ENCODE results near the gene GGN.
A peak's percentile ranks its signal among the peaks of the same experiment; 100 is the strongest.
"Not testable (repeated sequence)": the region's sequence is repeated elsewhere in the genome, so short reads cannot be mapped to it uniquely, and the experiment has no call there.

Gene GGN

DNA sequence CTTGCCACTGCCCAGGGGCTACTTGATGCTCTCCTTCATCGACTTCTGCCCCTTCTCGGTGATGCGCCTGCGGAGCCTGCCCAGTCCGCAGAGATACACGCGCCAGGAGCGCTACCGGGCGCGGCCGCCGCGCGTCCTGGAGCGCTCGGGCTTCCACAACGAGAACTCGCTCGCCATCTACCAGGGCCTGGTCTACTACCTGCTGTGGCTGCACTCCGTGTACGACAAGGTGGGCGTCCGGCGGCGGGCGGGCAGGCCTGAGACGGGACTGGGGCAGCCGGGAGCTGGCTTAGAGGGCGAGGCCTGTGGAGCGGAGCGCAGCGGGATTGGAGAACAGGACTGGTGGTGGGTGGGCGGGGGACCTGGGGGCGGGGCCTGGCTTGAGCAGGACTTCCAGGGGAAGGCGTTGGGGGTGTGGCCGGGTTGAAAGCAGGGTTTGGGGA, 26.2 kb downstream of the GGN start:
- peak; percentile 71 for DNase-seq (ENCODE audit: low spot score)

DNA sequence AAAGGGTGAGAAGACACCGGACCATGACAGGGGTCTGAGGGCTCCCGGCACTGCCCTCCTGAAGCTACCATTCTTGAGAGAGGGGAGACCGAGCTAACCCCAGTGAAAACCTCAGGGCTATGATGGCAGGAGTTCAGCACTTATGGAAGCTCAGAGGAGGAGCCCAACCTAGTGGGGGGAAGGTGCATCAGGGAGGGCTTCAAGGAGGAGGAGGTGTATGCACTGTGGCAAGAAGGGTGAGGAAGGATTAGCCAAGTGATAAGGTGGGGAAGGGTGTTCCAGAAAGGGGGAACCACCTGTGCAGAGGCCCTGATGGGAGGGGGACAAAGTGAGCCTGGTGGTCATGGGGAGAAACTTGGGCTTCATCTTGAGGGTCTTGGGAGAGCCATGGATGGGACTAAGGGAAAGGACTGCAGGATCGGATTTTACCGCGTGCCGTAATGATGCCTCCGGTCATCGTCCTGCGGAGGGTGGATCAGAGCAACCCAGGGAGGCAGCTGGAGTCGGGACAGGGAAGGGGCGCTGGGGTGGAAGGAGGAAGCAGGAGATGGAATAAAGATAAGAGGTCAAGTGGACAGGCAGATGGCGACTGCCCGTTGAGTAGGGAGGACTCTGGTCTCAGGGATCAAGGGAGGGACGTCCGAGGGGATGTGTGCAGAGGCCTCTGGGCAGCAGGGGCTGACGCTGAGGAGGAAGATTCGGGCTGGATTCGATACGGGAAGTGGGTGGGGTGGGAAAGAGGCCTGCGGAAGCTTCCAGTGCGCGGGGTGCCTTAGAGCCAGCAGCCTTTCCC, 26.8 kb downstream of the GGN start:
- DNase-seq (ENCODE audit: low spot score) = no peak

DNA sequence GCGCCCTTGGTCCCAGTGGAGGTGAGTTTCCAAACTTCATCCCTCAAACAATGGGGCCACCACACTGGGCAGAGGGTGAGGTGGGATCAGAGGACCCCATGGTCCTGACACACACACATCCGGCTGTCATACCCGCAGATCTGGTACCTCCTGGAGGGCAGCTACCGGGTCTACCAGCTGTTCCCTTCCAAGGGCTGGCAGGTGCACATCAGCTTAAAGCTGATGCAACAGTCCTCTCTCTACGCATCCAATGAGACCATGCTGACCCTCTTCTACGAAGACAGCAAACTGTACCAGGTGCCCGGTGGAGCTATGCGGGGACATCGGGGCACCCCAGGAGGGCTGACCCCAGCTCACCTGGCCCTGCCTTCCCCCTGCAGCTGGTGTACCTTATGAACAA, 27.5 kb downstream of the GGN start:
- DNase-seq (ENCODE audit: low spot score) = no peak

DNA sequence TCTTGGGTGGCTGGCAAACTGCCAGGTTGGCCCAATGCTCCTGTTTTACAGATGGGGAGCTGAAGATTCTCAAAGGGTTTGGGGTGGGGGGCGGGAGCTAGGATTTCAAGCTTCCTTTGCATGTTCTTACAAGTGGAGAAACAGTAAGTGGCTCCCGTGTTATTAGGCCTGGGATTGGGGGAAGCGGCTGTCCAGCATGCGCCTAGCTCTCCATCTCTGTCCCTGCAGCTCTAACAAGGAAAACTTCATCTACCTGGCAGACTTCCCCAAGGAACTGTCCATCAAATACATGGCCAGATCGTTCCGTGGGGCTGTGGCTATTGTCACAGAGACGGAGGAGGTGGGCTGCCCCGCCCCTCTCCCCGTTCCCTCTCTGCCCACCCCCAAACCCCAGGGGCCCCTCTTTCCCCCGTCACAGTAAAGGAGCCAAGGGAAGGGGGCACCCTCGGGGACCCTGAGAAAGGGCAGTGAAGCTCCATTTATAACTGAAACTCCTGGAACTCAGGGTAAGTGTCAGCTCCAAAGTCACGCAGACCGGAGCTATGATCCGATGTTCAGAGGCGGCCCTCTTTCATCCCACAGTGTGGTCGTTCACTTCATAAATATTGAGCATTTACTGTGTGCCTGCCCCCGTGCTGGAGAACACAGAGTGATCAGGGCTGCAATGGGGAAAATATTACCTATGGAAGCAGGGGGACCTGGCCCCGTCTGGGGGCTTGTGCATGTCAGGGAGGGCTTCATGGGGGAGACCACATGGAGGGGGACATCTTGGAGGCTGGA, 28.4 kb downstream of the GGN start:
- DNase-seq (ENCODE audit: low spot score) = no peak

DNA sequence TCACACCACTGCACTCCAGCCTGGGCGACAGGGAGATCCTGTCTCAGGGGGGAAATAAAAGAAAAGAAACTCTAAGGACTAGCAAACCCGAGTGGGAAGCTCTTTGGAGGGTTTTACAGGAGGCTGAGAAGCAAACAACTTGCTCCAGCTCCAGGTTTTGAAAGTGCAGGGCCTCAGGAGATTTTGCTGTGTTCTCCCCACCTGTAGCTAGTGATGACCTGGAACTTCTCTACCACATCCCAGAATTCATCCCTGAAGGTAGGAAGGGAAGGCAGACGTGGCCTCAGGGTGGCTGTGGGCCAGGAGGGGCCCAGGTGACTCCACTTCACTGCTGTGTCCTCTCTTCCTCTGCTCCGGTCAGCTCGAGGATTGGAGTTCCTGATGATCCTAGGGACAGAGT, 29.8 kb downstream of the GGN start:
- DNase-seq (ENCODE audit: low spot score) = no peak

DNA sequence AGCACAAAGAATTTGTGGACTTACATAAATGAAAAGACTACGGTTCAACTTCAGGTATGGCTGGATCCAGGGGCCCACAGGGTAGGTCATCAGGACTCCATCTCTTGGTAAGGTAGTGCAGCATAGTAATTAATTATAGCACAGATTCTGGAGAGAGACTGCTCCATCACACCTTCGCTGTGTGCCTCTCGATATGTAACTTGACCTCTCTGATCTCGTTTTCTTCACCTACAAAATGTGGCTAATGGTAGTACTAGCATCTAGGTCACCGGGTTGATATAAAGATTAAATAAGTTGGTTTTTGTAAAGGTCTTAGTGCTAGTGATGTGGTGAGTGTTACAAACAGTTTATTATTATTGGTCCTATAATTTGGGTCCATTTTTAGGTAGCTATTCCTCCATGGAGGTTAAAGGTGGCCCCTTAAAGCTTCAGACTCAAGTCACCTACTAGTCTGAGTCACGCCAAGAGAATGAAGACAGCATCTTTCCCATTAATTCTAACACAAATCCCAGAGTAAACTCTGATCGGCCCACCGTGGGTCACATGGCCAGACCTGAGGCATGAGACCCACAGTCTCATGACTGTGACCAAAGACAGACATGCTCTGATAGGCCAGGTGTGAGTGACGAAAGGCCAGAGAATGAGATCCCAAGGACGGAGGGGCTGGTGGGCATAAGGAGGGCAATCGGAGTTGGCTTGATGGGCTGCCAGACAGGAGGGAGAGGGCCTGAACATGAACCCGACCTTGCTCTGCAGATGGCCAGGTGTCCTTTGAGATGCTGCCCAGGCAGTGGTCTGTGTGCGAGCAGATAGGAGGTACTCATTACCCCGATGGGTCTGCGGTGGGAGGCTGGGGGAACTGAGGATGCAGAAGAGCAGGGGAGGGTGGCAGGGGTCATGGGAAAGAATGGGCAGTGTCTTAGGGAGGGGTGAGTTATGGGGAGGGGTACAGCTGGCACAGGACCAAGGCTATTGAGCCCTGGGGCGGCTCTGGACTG, 31.8 kb downstream of the GGN start:
- no peak for DNase-seq (ENCODE audit: low spot score)

DNA sequence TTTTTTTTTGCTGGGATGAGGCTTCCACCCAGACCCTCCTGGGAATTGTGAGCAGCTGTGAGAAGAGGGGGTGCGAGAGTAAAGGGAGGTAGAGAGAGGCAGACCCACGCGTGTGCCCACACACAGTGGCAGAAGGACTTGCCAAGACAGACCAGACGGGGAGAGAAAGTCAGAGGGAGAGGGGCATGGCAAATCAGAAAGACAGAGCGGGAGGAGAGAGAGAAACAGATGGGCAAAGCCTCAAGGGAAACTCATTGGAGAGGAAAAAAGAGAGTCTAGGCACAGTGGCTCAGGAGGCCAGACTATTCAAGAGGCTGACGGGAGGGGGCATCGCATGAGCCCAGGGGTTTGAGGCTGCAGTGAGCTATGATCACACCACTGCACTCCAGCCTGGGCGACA, 35.2 kb downstream of the GGN start:
- DNase-seq (ENCODE audit: low spot score) = no peak

DNA sequence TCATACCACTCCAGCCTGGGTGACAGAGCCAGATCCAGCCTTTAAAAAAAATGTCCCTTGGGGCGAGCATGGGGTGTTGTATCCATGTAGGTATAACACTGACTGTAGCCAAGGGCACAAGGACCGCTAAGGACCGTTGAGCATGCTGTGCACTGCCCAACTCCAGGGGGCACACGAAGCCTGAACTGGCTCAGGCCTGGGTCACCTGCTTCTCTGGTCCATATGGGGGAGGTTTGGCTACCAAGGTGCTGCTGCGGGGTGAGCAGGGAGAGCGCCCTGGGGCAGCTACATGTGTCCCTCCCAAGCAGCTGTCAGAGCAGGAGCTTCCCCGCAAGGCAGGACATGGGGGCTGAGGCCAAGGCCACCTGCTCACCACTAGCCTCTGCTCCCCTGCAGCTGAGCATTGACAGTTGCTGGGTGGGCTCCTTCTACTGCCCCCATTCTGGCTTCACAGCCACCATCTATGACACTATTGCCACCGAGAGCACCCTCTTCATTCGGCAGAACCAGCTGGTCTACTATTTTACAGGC, 35.9 kb downstream of the GGN start:
- no peak for DNase-seq (ENCODE audit: low spot score)

DNA sequence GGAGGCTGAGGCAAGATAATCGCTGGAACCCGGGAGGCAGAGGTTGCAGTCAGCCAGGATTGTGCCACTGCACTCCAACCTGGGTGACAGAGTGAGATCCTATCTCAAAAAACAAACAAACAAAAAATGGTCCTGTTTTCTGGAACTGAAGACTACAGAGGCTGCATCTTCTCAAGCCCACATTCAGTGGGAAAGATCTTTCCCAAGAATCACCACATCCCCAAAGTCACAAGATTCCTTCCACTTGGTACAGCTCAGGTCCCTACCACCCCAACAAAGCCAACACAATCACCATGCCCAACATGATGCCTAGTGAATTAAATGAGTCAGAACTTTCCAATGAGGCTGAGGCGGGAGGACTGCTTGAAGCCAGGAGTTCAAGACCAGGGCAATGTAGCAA, 37.0 kb downstream of the GGN start:
- DNase-seq (ENCODE audit: low spot score) = no peak

DNA sequence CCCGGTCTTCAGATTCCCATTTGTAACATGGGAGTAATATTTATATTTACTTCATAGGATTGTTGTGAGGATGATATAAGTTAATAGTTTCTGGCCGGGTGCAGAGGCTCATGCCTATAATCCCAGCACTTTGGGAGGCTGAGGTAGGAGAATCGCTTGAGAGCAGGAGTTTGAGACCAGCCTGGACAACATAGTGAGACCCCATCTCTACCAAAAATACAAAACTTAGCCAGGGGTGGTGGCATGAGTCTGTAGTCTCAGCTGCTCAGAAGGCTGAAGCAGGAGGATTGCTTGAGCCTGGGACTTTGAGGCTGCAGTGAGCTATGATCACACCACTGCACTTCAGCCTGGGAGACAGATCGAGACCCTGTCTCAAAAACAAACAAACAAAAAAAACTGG, 41.0 kb downstream of the GGN start:
- no peak for DNase-seq (ENCODE audit: low spot score)

DNA sequence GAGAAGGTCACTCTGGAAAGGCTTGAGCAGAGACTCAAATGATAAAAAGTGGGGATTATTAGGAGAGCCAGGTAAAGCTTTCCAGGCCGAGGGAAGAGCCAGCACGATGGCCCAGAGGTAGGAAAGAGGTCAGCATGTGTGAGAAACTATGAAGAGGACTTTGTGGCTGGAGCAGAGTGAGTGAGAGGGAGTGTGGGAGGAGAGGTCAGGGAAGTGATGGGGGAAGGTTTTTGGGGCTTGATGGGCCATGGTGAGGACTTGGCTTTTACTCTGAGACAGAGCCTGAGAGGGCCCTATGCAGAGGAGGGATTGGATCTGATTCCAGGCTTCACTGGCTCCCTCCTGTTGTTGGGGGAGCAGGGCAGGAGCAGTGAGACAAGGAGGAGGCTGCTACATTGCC, 46.9 kb downstream of the GGN start:
- DNase-seq (ENCODE audit: low spot score) = no peak

DNA sequence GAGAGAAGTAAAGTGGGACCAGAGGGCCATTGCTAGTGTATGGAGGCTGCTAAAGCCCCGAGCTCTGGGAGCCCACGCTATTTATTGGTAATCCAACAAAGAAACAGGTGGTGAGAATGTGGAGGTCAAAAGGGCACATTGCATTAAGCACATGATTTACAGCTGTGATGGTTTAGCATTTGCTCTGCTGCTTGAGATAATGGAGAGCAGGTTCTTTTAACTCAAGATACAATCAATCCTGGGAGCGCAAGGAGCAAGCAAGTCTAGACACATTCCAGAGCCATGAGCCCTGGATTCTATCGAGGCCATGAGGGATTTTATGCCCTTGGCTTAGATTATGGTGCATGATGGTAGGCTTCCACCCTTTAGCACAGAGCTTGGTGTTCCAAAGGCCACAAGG, 48.8 kb downstream of the GGN start:
- DNase-seq (ENCODE audit: low spot score) = not testable (repeated sequence)

DNA sequence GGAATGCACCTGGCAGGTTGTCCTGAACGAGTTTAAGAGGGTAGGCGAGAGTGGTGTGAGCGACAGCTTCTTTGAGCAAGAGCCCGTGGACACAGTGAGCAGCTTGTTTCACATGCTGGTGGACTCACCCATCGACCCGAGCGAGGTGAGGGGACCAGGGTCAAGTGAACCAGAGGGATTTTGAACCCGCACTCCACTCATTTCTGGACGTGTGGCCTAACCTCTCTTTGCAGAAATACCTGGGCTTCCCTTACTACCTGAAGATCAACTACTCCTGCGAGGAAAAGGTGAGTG, 50.5 kb downstream of the GGN start:
- DNase-seq (ENCODE audit: low spot score) = no peak

DNA sequence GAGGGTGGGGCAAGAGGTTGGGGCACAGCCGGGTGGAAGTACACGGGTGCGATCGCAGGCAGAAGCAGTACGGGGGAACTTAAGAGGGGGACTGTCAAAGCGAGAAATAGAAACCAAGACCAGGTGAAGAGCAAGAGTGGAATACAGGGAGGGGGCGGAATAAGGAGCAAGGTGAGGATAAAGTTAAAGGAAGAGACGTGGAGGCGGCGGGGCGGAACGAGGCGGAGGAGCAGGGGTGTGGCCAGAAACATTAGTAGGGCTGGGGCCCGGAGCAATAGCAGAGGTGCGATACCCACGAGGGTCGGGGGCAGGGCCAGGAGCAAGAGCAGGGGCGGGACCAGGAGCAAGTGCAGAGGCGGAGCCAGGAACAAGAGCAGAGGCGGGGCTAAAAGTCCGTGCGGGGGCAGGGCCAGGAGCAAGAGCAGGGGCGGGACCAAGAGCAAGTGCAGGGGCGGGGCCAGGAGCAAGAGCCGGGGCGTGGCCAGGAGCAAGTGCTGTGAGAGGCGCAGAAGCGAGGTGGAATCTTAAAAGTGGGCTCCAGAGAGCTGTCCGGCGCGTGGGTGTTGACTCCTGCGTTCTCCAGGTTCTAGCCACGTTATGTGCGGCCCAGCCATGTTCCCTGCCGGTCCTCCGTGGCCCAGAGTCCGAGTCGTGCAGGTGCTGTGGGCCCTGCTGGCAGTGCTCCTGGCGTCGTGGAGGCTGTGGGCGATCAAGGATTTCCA, 51.0 kb downstream of the GGN start:
- peak; percentile 86 for DNase-seq (ENCODE audit: low spot score)

DNA sequence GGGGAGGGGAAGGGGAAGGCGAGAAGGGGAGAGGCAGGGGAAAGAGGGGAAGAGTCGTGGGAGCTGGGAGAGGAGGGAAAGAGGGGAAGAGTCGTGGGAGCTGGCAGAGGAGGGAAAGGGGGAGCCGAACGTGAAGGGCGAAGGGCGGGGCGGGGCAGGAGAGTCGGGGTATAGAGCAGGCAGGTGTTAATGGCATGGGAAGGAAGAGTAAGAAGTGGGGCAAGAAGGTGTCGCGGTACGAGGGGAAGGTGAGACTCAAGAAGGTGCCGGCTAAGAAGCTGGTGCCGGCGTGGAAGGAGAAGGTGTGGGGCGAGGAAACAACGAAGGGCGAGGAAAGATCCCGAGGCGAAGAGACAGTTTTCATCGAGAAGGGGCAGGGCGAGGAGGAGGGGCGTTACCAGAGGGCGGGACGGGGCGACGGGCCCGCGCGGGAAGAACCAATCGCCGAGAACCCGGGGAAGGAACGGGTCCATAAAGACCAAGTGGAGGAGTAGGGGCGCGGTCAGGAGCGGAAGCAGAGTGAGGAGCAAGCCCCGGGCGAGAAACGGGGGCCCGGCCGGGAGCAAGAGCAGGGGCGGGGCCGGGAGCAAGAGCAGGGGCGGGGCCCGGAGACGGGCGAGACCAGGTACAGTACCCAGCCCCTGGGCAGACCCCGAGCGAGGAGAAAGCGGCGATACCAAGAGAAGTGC, 51.7 kb downstream of the GGN start:
- DNase-seq (ENCODE audit: low spot score) = peak; percentile 94

Measured in HuH-7 (cell line).